ENCODE measurements around the gene RFX2.
A peak's percentile ranks its signal among the peaks of the same experiment; 100 is the strongest.
"Not testable (repeated sequence)": the region's sequence is repeated elsewhere in the genome, so short reads cannot be mapped to it uniquely, and the experiment has no call there.

The RFX2 gene

GRCh38 chr19:5966941-5967340 is 143.4 kb downstream of the RFX2 start:
- DNase-seq: no peak

GRCh38 chr19:5966215-5966614 is 144.1 kb downstream of the RFX2 start:
- no peak for DNase-seq

DNA sequence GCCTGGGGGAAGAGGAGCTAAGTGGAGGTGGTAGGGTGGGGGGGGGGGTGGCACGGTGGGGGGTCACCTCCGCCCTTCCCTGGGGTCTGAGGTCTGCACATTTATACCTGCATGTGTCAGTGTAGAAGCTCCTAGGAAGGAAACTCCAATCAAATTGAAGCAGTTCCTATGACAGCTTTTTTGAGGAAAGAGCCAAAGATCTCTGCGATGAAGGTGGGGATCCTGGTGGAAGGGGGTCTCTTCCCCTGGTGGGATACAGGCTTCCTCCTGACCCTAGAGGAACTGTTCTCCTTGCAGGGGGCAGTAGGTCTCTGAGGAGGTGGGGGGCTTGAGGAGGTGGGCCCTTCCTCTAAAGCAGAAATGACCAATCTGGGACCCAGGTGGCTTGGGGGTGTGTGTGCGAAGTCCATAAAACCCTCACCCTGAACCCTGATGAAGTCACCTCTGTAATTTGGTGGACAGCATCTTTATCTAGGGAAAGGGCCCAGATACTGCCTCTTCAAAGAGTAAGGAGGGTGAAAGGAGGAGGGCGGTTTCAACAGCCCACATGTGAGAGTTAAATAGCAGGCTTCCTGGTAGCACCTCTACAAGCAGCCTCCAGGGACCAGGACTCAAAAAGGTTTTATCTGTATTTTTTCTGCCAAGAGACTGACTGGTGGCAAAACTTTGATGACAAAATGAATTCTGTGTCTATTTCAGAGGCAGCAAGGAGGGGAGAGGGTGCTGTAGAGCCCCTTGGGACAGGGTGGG is 145.3 kb downstream of the RFX2 start:
- no peak for DNase-seq

DNA sequence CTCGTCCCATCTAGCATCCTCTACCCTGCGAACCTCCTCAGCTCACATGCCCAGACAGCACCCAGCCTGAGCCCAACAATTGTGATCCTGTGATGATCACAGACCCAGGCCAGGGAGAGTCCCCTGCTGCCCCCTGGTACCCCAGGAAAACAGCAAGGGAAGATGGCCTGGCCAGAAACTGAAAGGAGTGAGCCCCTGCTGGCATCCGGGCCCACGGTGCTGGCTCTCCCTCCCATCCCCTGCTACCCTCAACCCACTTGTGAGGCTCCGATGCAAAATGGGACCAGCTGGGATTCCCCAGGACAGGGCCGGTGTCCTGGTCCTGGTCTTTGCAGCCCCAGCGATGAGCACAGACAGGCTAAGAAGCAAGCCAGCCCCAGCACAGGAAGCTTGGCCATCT is 146.4 kb downstream of the RFX2 start:
- DNase-seq: no peak

GRCh38 chr19:5963259-5963658 is 147.0 kb downstream of the RFX2 start:
- not testable (repeated sequence) for DNase-seq

DNA sequence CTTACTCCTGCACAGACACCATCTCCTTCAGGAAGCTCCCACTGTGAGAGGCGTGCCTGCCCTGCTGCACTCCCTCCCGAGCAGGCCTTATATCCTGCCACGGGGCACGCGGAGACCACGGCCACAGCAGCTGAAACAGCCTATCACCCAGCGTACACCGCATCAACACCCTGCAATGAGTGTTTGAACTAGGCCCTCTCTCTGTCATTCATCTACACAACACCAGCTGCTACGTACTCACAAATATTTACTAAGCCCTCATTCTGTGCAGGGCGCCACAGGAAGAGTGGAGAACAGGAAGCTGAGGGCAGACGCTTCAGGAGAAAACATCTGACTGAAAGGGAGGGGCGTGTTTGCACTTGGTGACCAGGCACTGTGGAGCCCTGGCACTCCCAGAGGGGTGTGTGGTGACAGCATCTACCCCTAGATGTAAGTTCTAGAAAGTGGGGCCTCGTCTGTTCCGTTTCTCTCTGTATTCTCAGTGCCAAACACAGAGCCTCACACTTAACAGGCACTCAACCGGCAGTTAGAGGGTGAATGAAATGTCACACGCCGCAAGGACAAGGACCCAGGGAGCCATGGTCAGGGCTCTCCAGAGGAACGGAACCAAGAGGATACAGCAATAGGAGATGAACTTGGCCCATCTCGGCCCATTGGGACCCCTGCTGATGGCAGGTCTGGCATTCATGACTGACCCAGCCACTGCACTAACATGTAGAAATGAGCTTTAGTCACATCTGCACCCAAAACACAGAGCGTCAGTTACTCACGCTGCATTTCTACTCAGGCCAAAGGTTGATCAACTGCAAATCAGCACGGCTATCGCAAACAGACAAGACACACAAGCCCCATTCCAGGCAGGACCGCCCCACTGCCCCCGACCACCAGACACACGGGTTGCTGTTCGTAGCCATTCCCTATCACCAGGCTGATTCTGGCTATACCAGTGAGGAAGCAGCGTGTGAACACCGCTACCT is 148.0 kb downstream of the RFX2 start:
- peak; percentile 94 for DNase-seq

- not testable (repeated sequence) for DNase-seq
Observed at GRCh38 chr19:5961641-5961968, 148.7 kb downstream of the RFX2 start.

GRCh38 chr19:5960005-5961001 is 150.0 kb downstream of the RFX2 start:
- no peak for DNase-seq

GRCh38 chr19:5959260-5960004 is 150.9 kb downstream of the RFX2 start:
- DNase-seq: no peak

- no peak for DNase-seq
Observed at GRCh38 chr19:5958851-5959122, 151.5 kb downstream of the RFX2 start.

DNA sequence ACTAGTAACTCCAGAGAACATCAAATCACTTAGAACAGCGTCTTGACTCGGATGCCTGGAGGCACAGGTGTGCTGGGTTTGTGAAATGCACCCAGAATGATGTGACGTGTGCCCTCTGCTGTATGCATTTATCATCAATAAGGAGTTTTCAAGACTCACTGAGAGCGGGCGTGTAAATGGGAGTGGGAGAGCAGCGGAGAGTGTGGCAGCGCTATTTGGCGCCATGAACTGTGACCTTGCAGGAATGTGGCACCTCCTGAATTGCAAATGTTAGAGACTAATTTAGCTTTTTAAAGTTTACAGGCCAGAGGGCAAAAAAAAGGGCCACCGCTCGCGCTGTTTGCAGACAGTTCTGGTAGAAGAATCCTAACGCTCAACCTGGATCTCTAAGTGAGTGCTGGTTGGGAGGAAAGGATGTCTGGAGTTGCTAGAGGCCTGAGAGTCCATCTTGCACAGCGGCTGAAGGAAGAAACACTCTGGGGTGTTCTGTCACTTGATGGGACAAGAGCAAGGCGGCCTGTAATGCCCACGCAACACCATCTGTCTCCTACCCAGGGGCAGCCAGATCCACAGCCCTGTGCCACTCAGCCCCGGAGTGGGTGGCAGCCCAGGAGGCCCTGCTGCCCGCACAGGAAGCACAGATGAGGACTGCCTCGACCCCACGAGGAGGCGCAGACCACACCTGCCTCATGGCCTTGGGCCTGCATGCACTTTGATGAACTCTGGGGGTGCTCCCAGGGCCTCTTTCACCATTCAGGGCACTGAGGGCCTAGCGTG is 152.0 kb downstream of the RFX2 start:
- DNase-seq: no peak

DNA sequence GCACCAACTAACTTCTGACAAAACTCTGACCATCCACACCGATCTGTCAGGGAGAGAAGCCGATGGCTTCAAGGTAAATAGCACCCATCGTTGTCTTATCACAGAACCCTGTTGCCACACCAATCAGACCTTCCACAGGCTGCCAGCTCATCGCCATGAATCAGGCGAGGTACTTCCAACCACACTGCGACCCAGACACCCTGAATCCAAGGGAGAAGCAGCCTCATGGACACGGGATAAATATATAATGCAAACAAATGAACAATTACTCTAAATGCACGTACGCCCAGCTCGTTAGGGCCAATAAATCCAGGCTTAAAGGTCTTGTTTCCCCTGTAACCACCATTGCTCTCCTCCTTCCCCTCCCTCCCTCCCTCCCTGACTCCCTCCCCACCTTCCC is 153.1 kb downstream of the RFX2 start:
- DNase-seq: peak; percentile 28

DNA sequence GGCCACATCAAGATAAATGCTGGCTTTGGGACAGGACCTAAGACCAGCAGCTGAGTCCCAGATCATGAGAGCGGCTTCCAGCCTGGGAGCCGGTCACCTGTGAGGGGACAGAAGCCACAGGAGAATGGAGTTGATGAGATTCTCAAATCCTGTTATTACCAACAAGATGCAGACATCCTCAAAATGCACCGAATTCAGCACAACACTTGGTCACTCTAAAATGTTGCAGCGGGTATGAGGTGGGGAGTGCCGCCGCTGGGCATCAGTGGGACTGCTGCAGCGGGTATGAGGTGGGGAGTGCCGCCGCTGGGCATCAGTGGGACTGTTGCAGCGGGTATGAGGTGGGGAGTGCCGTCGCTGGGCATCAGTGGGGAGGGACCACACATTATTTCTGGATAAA is 153.6 kb downstream of the RFX2 start:
- no peak for DNase-seq

DNA sequence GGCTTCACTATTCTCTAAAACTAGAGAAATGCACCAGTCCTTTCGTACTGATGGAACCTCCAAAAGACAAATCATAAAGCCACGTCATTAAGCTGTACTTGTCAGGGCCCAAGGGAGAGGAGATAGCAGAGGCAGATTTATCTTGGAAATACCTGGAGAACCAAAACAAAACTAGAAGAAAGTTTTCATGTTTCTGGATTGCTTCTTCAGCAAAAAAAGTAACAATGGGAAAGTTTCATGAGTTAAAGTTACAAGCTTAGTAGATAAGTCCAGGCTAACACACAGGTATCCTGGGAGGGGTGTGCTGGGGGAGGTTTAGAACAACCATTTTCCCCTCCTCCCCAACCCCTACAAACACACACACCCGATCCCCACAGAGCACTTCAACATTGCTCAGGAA is 154.0 kb downstream of the RFX2 start:
- no peak for DNase-seq

DNA sequence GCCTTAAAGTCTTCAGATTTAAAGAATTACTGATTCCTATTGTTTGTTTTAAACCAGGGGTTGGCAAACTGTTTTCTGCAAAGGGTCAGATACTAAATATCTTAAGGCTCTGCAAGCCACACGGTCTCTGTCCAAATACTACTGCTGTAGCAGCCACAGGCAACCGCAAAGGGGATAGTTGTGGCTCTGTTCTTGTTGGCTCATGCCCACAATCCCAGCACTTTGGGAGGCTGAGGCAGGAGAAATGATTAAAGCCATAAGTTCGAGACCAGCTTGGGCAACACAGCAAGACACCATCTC is 154.7 kb downstream of the RFX2 start:
- no peak for DNase-seq

GRCh38 chr19:5954293-5954692 is 156.0 kb downstream of the RFX2 start:
- DNase-seq: no peak

DNA sequence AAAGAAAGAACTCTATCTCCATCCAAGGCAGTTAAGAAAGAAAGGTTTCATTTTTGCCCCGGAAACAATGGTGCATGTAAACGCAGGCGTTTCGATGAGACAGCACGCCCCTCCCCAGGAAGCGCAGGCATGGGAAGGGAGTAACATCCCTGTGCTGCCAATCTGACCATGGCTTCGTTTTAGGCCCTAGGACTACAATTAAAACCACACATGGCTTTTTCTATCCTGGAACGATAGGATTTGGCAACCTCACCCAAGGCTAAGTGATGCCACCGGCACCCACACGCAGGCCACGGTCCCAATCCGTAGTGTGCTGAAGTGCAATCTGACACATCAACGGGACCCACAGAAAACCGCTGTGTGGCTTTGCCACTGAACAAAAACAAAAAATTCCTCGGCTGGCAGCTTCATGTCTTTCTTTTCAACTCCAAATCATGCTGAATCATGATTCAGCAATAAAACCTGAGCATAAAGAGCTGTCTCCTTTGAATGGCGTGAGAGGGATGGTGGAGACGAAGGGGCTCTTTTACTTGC is 156.6 kb downstream of the RFX2 start:
- no peak for DNase-seq

DNA sequence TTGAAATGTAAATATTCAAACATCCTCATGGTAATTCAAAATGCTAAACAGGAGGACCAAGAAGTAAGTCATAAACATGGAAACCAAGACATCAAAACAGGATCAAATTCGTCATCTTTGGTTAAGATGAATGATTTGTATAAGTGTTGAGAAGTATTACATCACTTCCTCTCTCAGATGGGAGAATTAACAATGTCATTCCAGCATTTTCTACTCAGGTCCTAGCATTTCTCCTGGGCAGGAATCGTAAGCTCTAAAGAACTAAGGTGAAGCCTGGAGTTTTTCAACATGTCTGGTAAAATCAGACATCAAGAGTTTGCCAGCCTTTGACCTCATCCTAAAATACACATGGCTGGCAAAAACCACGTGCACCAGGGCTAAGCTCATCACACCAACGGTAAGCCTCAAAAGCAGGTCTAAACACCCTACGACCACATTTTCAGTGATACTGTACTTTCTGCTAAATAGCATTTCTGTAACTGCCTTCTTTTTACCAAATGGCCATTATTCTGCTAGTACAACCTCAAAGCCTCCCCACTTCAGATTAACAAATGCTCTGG is 157.2 kb downstream of the RFX2 start:
- no peak for DNase-seq

- no peak for DNase-seq
Observed at GRCh38 chr19:5952193-5953029, 157.9 kb downstream of the RFX2 start.

- DNase-seq: no peak
Observed at GRCh38 chr19:5951338-5951861, 158.9 kb downstream of the RFX2 start.
